Liver (tissue), 9 donors: ENCODE measurements around the gene C14orf93. TPM values are rescaled to one million over a fixed set of nuclear protein-coding genes. Genes with fewer than 3 reads are reported as not detected.

Source experiments
- DNase-seq: peaks from one replicate; pipeline ENCODE4 v3.0.0-alpha.2; 2017; ENCODE audit warnings: low spot score
- H3K27ac ChIP-seq, 2 donors: one replicate each; pipeline ENCODE4 v1.7.0; 2013; ENCODE audit warnings: inconsistent platforms in 2 of 2, low read length in 2 of 2, control low read depth in 1 of 2, low read depth in 1 of 2, mild to moderate bottlenecking in 1 of 2
- H3K27me3 ChIP-seq, 4 donors: one replicate each; pipeline versions ENCODE4 v1.6.1 to v1.7.0; 2013; ENCODE audit warnings: low read length in 3 of 4, inconsistent platforms in 1 of 4, mild to moderate bottlenecking in 1 of 4, moderate library complexity in 1 of 4; ENCODE audit not compliant: control insufficient read depth in 4 of 4, insufficient read depth in 4 of 4
- H3K36me3 ChIP-seq, 4 donors: one replicate each; pipeline versions ENCODE4 v1.6.1 to v1.7.0; 2013; ENCODE audit warnings: low read length in 3 of 4, mild to moderate bottlenecking in 3 of 4, low read depth in 1 of 4, moderate library complexity in 1 of 4; ENCODE audit not compliant: control insufficient read depth in 4 of 4, insufficient read depth in 3 of 4
- H3K4me1 ChIP-seq, 4 donors: one replicate each; pipeline versions ENCODE4 v1.6.1 to v1.7.0; 2013; ENCODE audit warnings: low read length in 3 of 4, mild to moderate bottlenecking in 3 of 4, moderate library complexity in 1 of 4; ENCODE audit not compliant: control insufficient read depth in 4 of 4, insufficient read depth in 4 of 4
- H3K4me3 ChIP-seq, 3 donors: one replicate each; pipeline versions ENCODE4 v1.6.1 to v1.7.0; 2013; ENCODE audit warnings: low read length in 3 of 3, control low read depth in 1 of 3, low read depth in 1 of 3, mild to moderate bottlenecking in 1 of 3
- H3K9ac ChIP-seq, 2 donors: one replicate each; pipeline ENCODE4 v1.7.0; 2013; ENCODE audit warnings: low read length in 2 of 2, mild to moderate bottlenecking in 2 of 2, moderate library complexity in 2 of 2, control low read depth in 1 of 2, low read depth in 1 of 2
- H3K9me3 ChIP-seq, 4 donors: one replicate each; pipeline versions ENCODE4 v1.6.1 to v1.7.0; 2013; ENCODE audit warnings: low read length in 3 of 4; ENCODE audit not compliant: control insufficient read depth in 4 of 4
- ATF3 ChIP-seq: IDR thresholded peaks from 2 replicates; pipeline ENCODE4 v1.6.1; 2016; ENCODE audit warnings: antibody characterized with exemption
- EGR1 ChIP-seq, 2 donors: IDR thresholded peaks; 2 replicates each; pipeline ENCODE4 v1.6.1; 2016 to 2018; ENCODE audit warnings: antibody characterized with exemption in 2 of 2, low read depth in 2 of 2
- FOXA1 ChIP-seq: IDR thresholded peaks from 2 replicates; pipeline ENCODE4 v1.6.1; 2016; ENCODE audit warnings: antibody characterized with exemption
- FOXA2 ChIP-seq: IDR thresholded peaks from 2 replicates; pipeline ENCODE4 v1.6.1; 2016; ENCODE audit warnings: antibody characterized with exemption
- GABPA ChIP-seq, 2 donors: IDR thresholded peaks in 1 of 2; conservative IDR thresholded peaks in 1 of 2; 2 replicates each; pipeline ENCODE4 v1.6.1; 2016; ENCODE audit warnings: antibody characterized with exemption in 2 of 2, mild to moderate bottlenecking in 1 of 2, moderate library complexity in 1 of 2
- HNF4A ChIP-seq, 2 donors: conservative IDR thresholded peaks; 2 replicates each; pipeline ENCODE4 v1.6.1; 2016; ENCODE audit warnings: antibody characterized with exemption in 2 of 2, mild to moderate bottlenecking in 2 of 2
- HNF4G ChIP-seq: IDR thresholded peaks from 2 replicates; pipeline ENCODE4 v1.6.1; 2016; ENCODE audit warnings: antibody characterized with exemption
- JUND ChIP-seq, 2 donors: IDR thresholded peaks; 2 replicates each; pipeline ENCODE4 v1.6.1; 2016; ENCODE audit warnings: antibody characterized with exemption in 2 of 2
- NR2F2 ChIP-seq: IDR thresholded peaks from 2 replicates; pipeline ENCODE4 v1.6.1; 2016; ENCODE audit warnings: antibody characterized with exemption
- RAD21 ChIP-seq, 2 donors: IDR thresholded peaks; 2 replicates each; pipeline ENCODE4 v1.6.1; 2016; ENCODE audit warnings: antibody characterized with exemption in 2 of 2, mild to moderate bottlenecking in 2 of 2
- RXRA ChIP-seq, 2 donors: IDR thresholded peaks; 2 replicates each; pipeline ENCODE4 v1.6.1; 2017 to 2018; ENCODE audit warnings: antibody characterized with exemption in 2 of 2, mild to moderate bottlenecking in 1 of 2
- SP1 ChIP-seq: IDR thresholded peaks from 2 replicates; pipeline ENCODE4 v1.6.1; 2018; ENCODE audit warnings: antibody characterized with exemption, mild to moderate bottlenecking
- TAF1 ChIP-seq: conservative IDR thresholded peaks from 2 replicates; pipeline ENCODE4 v1.6.1; 2016; ENCODE audit warnings: antibody characterized with exemption, mild to moderate bottlenecking
- YY1 ChIP-seq: IDR thresholded peaks from 2 replicates; pipeline ENCODE4 v1.6.1; 2016; ENCODE audit warnings: antibody characterized with exemption, mild to moderate bottlenecking
- WGBS: extraction: QIAGEN DNeasy Blood & Tissue Kit; methylation state at CpG from one replicate; pipeline ENCODE4 v1.1.7; 2013; 5-methylcytosine and 5-hydroxymethylcytosine counted together
- polyA plus RNA-seq, 2 donors: library from polyadenylated mRNA; stranded (reverse) in 1 of 2; unstranded in 1 of 2; fragments of 200-250 nt in 1 of 2; fragments of >200 nt in 1 of 2; fragmentation: Nextera tagmentation in 1 of 2; extraction: Ambion mirVana in 1 of 2; gene quantifications; one replicate each; pipeline versions ENCODE4 v1.2.1 to v1.2.3, GENCODE V29; 2013 to 2015
- total RNA-seq, 2 donors: library from RNA; depleted of rRNA; stranded (reverse); fragments of >200 nt; gene quantifications; one replicate each; pipeline ENCODE4 v1.2.3, GENCODE V29; 2014
- TF ChIP-seq, protein P1 (sequence below): fragments of 150-350 bp; IDR thresholded peaks from 2 replicates; pipeline ENCODE4 v1.5.1; 2017; ENCODE audit warnings: improper control_type of control experiment, low read depth, low read length; ENCODE audit not compliant: missing input control
- TF ChIP-seq, protein P2 (sequence below): IDR thresholded peaks from 2 replicates; pipeline ENCODE4 v1.6.1; 2016; ENCODE audit warnings: antibody characterized with exemption, mild to moderate bottlenecking
- TF ChIP-seq, protein P3 (sequence below): IDR thresholded peaks from 2 replicates; pipeline ENCODE4 v1.6.1; 2016; ENCODE audit warnings: antibody characterized with exemption
- donor health status: healthy.
- donor health status: healthy.
- donor health status: healthy.
- donor health status: healthy.
- donor health status: healthy.

The C14orf93 gene
- total and polyA plus RNA-seq, 4 donors = 2.1 to 7.1 (median 3.4) TPM

GRCh38 chr14:22991852-22992251, 18.1 kb downstream of the C14orf93 start:
- no peak for DNase-seq
- peaks cover 0 to 11% (median 9%) of the 10 kb centered on the region in 4 donors for H3K36me3 ChIP-seq
- H3K27ac ChIP-seq = no peak overlapping the region
- no peak for TF ChIP-seq FOXA1
- no peak for TF ChIP-seq FOXA2
- no peak for TF ChIP-seq NR2F2
- no peak for TF ChIP-seq YY1
- no peak for TF ChIP-seq SP1
- TF ChIP-seq, protein P1, sequence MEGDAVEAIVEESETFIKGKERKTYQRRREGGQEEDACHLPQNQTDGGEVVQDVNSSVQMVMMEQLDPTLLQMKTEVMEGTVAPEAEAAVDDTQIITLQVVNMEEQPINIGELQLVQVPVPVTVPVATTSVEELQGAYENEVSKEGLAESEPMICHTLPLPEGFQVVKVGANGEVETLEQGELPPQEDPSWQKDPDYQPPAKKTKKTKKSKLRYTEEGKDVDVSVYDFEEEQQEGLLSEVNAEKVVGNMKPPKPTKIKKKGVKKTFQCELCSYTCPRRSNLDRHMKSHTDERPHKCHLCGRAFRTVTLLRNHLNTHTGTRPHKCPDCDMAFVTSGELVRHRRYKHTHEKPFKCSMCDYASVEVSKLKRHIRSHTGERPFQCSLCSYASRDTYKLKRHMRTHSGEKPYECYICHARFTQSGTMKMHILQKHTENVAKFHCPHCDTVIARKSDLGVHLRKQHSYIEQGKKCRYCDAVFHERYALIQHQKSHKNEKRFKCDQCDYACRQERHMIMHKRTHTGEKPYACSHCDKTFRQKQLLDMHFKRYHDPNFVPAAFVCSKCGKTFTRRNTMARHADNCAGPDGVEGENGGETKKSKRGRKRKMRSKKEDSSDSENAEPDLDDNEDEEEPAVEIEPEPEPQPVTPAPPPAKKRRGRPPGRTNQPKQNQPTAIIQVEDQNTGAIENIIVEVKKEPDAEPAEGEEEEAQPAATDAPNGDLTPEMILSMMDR = no peak
- TF ChIP-seq HNF4A (conservative IDR thresholded peaks at IDR 0.05) = no peak
- TF ChIP-seq TAF1 = no peak
- no peak for TF ChIP-seq GABPA (IDR thresholded peaks at IDR 0.05 in 1 of 2, conservative IDR thresholded peaks at IDR 0.05 in 1 of 2)
- TF ChIP-seq RAD21 (IDR thresholded peaks at IDR 0.05) = no peak
- TF ChIP-seq HNF4G = no peak
- TF ChIP-seq ATF3 = no peak
- TF ChIP-seq, protein P2, sequence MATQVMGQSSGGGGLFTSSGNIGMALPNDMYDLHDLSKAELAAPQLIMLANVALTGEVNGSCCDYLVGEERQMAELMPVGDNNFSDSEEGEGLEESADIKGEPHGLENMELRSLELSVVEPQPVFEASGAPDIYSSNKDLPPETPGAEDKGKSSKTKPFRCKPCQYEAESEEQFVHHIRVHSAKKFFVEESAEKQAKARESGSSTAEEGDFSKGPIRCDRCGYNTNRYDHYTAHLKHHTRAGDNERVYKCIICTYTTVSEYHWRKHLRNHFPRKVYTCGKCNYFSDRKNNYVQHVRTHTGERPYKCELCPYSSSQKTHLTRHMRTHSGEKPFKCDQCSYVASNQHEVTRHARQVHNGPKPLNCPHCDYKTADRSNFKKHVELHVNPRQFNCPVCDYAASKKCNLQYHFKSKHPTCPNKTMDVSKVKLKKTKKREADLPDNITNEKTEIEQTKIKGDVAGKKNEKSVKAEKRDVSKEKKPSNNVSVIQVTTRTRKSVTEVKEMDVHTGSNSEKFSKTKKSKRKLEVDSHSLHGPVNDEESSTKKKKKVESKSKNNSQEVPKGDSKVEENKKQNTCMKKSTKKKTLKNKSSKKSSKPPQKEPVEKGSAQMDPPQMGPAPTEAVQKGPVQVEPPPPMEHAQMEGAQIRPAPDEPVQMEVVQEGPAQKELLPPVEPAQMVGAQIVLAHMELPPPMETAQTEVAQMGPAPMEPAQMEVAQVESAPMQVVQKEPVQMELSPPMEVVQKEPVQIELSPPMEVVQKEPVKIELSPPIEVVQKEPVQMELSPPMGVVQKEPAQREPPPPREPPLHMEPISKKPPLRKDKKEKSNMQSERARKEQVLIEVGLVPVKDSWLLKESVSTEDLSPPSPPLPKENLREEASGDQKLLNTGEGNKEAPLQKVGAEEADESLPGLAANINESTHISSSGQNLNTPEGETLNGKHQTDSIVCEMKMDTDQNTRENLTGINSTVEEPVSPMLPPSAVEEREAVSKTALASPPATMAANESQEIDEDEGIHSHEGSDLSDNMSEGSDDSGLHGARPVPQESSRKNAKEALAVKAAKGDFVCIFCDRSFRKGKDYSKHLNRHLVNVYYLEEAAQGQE = no peak
- no peak for TF ChIP-seq EGR1 (IDR thresholded peaks at IDR 0.05; ENCODE audit: low read depth in 2 of 2)
- TF ChIP-seq, protein P3, sequence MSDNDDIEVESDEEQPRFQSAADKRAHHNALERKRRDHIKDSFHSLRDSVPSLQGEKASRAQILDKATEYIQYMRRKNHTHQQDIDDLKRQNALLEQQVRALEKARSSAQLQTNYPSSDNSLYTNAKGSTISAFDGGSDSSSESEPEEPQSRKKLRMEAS = no peak
- no peak for TF ChIP-seq RXRA (IDR thresholded peaks at IDR 0.05)
- H3K27me3 ChIP-seq = no peaks in the 10 kb centered on the region
- H3K9me3 ChIP-seq = no peaks in the 10 kb centered on the region
- H3K9ac ChIP-seq = no peak overlapping the region
- 95% methylated on average over 8 of the region's 8 CpGs for WGBS
- H3K4me1 ChIP-seq = no peaks in the 10 kb centered on the region
- H3K4me3 ChIP-seq = no peak overlapping the region

DNA sequence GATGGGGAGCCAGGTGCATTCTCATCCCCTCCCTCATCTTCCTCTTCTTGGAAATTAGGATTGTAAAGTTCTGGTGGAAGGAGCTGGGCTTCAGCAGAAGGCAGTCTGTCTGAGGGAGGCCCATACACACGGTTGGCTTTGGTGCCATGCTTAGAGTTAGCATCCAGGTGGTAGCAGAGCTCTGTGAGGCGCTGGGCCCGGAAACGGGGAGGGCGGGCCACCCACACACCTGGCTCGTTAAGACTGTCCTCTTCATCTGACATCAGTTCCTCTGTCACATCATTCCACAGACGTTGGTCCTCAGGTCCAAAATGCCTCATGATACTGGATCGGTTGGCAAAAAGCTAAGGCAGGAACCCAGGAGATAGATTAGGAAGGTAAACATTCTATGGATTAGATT, 22.7 kb downstream of the C14orf93 start:
- WGBS = 87% methylated on average over 8 of the region's 8 CpGs
- no peak for DNase-seq
- peaks cover 0 to 28% (median 13%) of the 10 kb centered on the region in 4 donors for H3K4me1 ChIP-seq
- H3K9me3 ChIP-seq = no peaks in the 10 kb centered on the region
- no peak overlapping the region for H3K4me3 ChIP-seq
- no peak overlapping the region for H3K27ac ChIP-seq
- peaks cover 0 to 9% (median 6%) of the 10 kb centered on the region in 4 donors for H3K36me3 ChIP-seq
- H3K9ac ChIP-seq = no peak overlapping the region
- no peaks in the 10 kb centered on the region for H3K27me3 ChIP-seq
- TF ChIP-seq RAD21 (IDR thresholded peaks at IDR 0.05) (no peak), FOXA2 (no peak), GABPA (IDR thresholded peaks at IDR 0.05 in 1 of 2, conservative IDR thresholded peaks at IDR 0.05 in 1 of 2) (no peak), HNF4G (no peak), ATF3 (no peak), JUND (IDR thresholded peaks at IDR 0.05) (no peak), TAF1 (no peak), HNF4A (conservative IDR thresholded peaks at IDR 0.05) (no peak), FOXA1 (no peak), NR2F2 (no peak)
- TF ChIP-seq, protein P3 = no peak
- TF ChIP-seq, protein P2 = no peak
- TF ChIP-seq, protein P1 = no peak
